ENCODE data around the gene HRH2.

HRH2 gene

GRCh38 chr5:175687231-175687701, 29.4 kb downstream of the HRH2 start:
- in situ Hi-C loops (cut with MboI; ENCODE audit: low pct_unique_long_range_greater_than_20kb, low sequenced_read_pairs), result no loop called here
- DNase-seq, result no peak

GRCh38 chr5:175688352-175689146, 30.7 kb downstream of the HRH2 start:
- DNase-seq, result no peak
- in situ Hi-C loops (cut with MboI; ENCODE audit: low pct_unique_long_range_greater_than_20kb, low sequenced_read_pairs), result no loop called here

- in situ Hi-C loops (cut with MboI; ENCODE audit: low pct_unique_long_range_greater_than_20kb, low sequenced_read_pairs), result no loop called here
- DNase-seq, result peak; percentile 78
Measured at GRCh38 chr5:175689147-175689991, 31.5 kb downstream of the HRH2 start.

GRCh38 chr5:175690025-175690424, 32.2 kb downstream of the HRH2 start:
- in situ Hi-C loops (cut with MboI; ENCODE audit: low pct_unique_long_range_greater_than_20kb, low sequenced_read_pairs), result no loop called here
- DNase-seq, result no peak

- DNase-seq, result no peak
Measured at GRCh38 chr5:175690586-175690985, 32.7 kb downstream of the HRH2 start.

GRCh38 chr5:175691761-175692160, 33.9 kb downstream of the HRH2 start:
- in situ Hi-C loops (cut with MboI; ENCODE audit: low pct_unique_long_range_greater_than_20kb, low sequenced_read_pairs), result no loop called here
- no peak for DNase-seq

More at GRCh38 chr5:175690586-175690985, 32.7 kb downstream of the HRH2 start:
- in situ Hi-C loops (cut with MboI; ENCODE audit: low pct_unique_long_range_greater_than_20kb, low sequenced_read_pairs), result no loop called here

- DNase-seq, result no peak
- in situ Hi-C loops (cut with MboI; ENCODE audit: low pct_unique_long_range_greater_than_20kb, low sequenced_read_pairs), result no loop called here
Measured at GRCh38 chr5:175692235-175692995, 34.5 kb downstream of the HRH2 start.

GRCh38 chr5:175692996-175693710, 35.3 kb downstream of the HRH2 start:
- no peak for DNase-seq
- in situ Hi-C loops (cut with MboI; ENCODE audit: low pct_unique_long_range_greater_than_20kb, low sequenced_read_pairs), result no loop called here

- DNase-seq, result peak; percentile 55
- in situ Hi-C loops (cut with MboI; ENCODE audit: low pct_unique_long_range_greater_than_20kb, low sequenced_read_pairs), result no loop called here
Measured at GRCh38 chr5:175693741-175694140, 35.9 kb downstream of the HRH2 start.

GRCh38 chr5:175694371-175695160, 36.7 kb downstream of the HRH2 start:
- in situ Hi-C loops (cut with MboI; ENCODE audit: low pct_unique_long_range_greater_than_20kb, low sequenced_read_pairs), result no loop called here
- peak; percentile 34 for DNase-seq

- no peak for DNase-seq
- in situ Hi-C loops (cut with MboI; ENCODE audit: low pct_unique_long_range_greater_than_20kb, low sequenced_read_pairs), result no loop called here
Measured at GRCh38 chr5:175695161-175696126, 37.6 kb downstream of the HRH2 start.

GRCh38 chr5:175696139-175696854, 38.4 kb downstream of the HRH2 start:
- in situ Hi-C loops (cut with MboI; ENCODE audit: low pct_unique_long_range_greater_than_20kb, low sequenced_read_pairs), result no loop called here
- peak; percentile 99 for DNase-seq

GRCh38 chr5:175696855-175697198, 39.0 kb downstream of the HRH2 start:
- in situ Hi-C loops (cut with MboI; ENCODE audit: low pct_unique_long_range_greater_than_20kb, low sequenced_read_pairs), result no loop called here
- no peak for DNase-seq

- no peak for DNase-seq
- in situ Hi-C loops (cut with MboI; ENCODE audit: low pct_unique_long_range_greater_than_20kb, low sequenced_read_pairs), result no loop called here
Measured at GRCh38 chr5:175697846-175698245, 40.0 kb downstream of the HRH2 start.

GRCh38 chr5:175698401-175699115, 40.7 kb downstream of the HRH2 start:
- no peak for DNase-seq
- in situ Hi-C loops (cut with MboI; ENCODE audit: low pct_unique_long_range_greater_than_20kb, low sequenced_read_pairs), result no loop called here

GRCh38 chr5:175700991-175701390, 43.1 kb downstream of the HRH2 start:
- in situ Hi-C loops (cut with MboI; ENCODE audit: low pct_unique_long_range_greater_than_20kb, low sequenced_read_pairs), result no loop called here

More at GRCh38 chr5:175700991-175701390, 43.1 kb downstream of the HRH2 start:
- DNase-seq, result no peak

Measured in KBM-7 (cell line).